ENCODE results near the gene LCN6. TPM values are rescaled to one million over a fixed set of nuclear protein-coding genes. Genes with fewer than 3 reads are reported as not detected.

The LCN6 gene
- total and polyA plus RNA-seq, 11 donors: 0.81 to 101 (median 18.4) TPM

GRCh38 chr9:136742591-136743391 is 5.5 kb downstream of the LCN6 start, which contains the start of gene LCN10:
Gene LCN10 (minus strand): TSS chr9:136742940. CDS start chr9:136742903, 37 bp downstream.
- H3K27me3 ChIP-seq: peaks cover 0 to 19% (median 0%) of the 10 kb centered on the region in 9 donors
- TF ChIP-seq POLR2A (IDR thresholded peaks at IDR 0.05) (no peak), CTCF (IDR thresholded peaks at IDR 0.05) (peak in 5 of 12 donors; percentile 14 to 41 (median 26))
- H3K36me3 ChIP-seq: no peaks in the 10 kb centered on the region
- peak within 1 kb of the TSS in 5 of 12 donors; percentile 22 to 62 (median 47) for H3K27ac ChIP-seq
- intact Hi-C loops (cut with DNase I): no loop called here
- ATAC-seq (no peak), DNase-seq (peak in 1 of 5 donors; percentile 57)
- 73 to 85% (median 75%) methylated on average over 12 to 25 of the region's 25 CpGs for WGBS, 4 donors
- peak within 1 kb of the TSS in 10 of 12 donors; percentile 2 to 55 (median 18) for H3K4me3 ChIP-seq
- peaks cover 0 to 44% (median 18%) of the 10 kb centered on the region in 12 donors for H3K4me1 ChIP-seq
- H3K9me3 ChIP-seq: no peaks in the 10 kb centered on the region

GRCh38 chr9:136741883-136742571 is 6.3 kb downstream of the LCN6 start:
- intact Hi-C loops (cut with DNase I): no loop called here
- 51 to 67% (median 60%) methylated on average over 23 to 32 of the region's 32 CpGs for WGBS, 4 donors
- DNase-seq (no peak), ATAC-seq (peak in 3 of 4 donors; percentile 14 to 20 (median 16))
- Histone ChIP-seq H3K27ac (peak overlapping the region in 5 of 12 donors; percentile 22 to 62 (median 47)), H3K36me3 (no peaks in the 10 kb centered on the region), H3K4me1 (peaks cover 0 to 36% (median 18%) of the 10 kb centered on the region in 12 donors), H3K9me3 (no peaks in the 10 kb centered on the region), H3K4me3 (peak overlapping the region in 10 of 12 donors; percentile 2 to 55 (median 18)), H3K27me3 (peaks cover 0 to 19% (median 0%) of the 10 kb centered on the region in 9 donors)
- no peak for TF ChIP-seq CTCF (IDR thresholded peaks at IDR 0.05)
- peak in 1 of 2 donors; percentile 43 for TF ChIP-seq POLR2A (IDR thresholded peaks at IDR 0.05)

GRCh38 chr9:136740971-136741882 is 7.1 kb downstream of the LCN6 start:
- intact Hi-C loops (cut with DNase I): no loop called here
- Histone ChIP-seq H3K27me3 (peaks cover 0 to 19% (median 0%) of the 10 kb centered on the region in 9 donors), H3K9me3 (no peaks in the 10 kb centered on the region), H3K4me3 (peak overlapping the region in 10 of 12 donors; percentile 2 to 55 (median 18)), H3K36me3 (no peaks in the 10 kb centered on the region), H3K4me1 (peaks cover 0 to 36% (median 15%) of the 10 kb centered on the region in 12 donors), H3K27ac (peak overlapping the region in 6 of 12 donors; percentile 4 to 62 (median 36))
- TF ChIP-seq POLR2A (IDR thresholded peaks at IDR 0.05) (no peak), CTCF (IDR thresholded peaks at IDR 0.05) (no peak)
- ATAC-seq (peak; percentile 62 to 77 (median 66)), DNase-seq (peak in 4 of 5 donors; percentile 62 to 77 (median 64))
- 21 to 34% (median 23%) methylated on average over 21 to 37 of the region's 37 CpGs for WGBS, 4 donors
